ENCODE measurements around the gene SLX4.

Gene SLX4

DNA sequence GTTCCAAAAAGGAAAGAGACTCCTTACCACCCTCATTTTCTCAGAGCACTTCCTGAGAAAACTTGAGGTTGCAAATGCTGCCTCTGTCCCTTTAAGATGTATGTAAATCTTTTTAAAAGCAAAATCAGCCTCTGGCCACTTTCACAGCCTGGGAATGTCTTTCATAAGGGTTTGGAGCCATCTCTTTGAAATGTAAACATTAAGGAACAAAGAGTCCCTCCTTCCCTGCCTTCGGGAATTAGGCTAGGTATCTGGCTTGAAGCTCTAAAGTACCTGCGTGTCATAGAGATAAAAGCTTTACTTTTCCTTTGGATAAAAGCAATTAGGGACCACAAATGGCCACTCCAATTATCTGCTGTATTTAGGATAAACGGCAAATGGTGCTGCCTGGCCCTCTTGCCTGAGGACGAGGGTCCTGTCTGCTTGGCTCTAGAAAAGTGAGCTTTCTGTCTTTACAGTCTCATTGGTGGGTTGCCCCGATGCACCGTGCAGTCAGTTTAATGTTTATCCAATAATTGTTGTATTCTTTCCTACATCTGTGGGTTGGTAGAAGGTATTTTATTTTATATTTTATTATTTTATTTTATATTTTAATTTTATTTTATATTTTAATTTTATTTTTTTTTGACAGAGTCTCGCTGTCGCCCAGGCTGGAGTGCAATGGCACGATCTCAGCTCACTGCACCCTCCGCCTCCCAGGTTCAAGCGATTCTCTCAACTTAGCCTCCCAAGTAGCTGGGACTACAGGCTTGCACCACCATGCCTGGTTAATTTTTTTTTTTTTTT, 58.1 kb downstream of the SLX4 start:
- DNase-seq (ENCODE audit: low spot score) (no peak), FAIRE-seq (no peak)

DNA sequence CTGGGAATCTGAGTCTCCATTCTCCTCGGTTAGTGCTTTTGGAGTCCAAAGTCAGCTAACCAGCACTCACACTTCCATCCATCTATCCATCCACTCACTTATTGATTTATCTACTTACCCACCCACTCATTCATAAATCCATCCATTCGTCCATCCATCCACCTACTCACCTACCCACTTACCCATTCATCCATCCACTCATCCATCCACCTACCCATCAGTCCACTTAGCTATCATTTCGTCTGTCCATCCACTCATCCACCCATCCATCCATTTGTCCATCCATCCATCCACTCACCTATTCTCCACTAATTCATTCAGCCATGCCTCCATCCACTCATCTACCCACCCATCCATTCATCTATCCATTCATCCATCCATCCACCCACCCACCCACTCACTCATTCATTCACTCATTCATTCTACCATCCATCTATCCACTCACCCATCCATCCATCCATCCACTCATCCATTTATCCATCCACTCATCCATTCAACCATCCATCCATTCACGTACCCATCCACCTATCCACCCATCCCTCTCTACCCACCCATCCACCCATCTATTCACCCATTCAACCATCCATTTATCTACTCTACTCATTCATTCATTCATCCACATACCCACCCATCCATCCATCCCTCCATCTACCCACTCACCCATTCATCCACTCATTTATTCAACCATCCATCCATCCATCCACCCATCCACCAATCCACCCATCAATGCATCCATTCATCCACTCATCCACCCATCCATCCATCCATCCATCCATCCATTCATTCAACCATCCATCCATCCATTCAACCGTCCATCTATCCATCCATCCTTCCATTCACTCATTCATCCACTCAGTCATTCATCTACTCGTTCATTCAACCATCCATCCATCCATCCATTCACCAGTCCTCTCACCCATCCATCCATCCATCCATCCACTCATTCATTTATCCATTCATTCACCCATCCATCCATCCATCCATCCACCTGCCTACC, 60.3 kb downstream of the SLX4 start:
- DNase-seq (ENCODE audit: low spot score), result no peak
- no peak for FAIRE-seq

DNA sequence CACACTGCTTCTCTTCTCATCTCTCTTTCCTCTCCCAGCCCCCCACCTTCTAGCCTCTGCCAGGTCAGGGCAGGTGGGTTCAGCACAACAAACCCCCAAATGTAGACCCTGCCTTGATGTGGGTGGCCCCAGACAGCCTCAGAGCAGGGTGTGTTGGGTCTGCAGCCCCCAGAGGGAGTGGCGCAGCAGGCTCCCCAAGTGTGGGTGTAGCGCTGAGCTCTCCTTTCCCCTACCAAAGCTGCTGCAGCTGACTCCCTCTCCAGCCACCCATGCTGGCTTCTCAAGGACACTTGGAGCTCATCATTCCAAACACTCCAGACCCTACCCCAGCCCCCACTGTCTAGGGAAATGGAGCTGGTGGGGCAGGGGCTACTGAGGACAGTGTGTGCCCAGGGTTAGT, 61.5 kb downstream of the SLX4 start:
- no peak for DNase-seq (ENCODE audit: low spot score)
- FAIRE-seq, result no peak

DNA sequence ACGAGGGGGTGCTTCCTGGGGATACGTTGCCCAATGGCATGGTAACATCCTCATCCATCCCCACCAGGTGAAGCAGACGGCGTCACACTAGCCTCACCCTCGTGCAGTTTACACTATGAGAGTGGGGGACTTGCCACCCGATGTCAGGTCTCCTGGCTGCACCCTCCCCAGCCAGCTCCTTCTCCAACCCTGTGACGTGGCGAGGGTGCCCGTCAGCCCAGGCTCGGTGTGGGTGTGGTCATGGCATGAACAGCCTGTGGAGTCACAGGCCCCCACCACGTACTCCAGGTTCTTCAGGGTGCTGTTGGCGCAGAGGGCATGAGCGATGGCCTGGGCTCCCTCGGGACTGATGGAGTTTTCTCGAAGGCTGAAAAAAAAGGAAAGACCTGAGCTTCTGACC, 62.5 kb downstream of the SLX4 start:
- FAIRE-seq (no peak), DNase-seq (ENCODE audit: low spot score) (no peak)

DNA sequence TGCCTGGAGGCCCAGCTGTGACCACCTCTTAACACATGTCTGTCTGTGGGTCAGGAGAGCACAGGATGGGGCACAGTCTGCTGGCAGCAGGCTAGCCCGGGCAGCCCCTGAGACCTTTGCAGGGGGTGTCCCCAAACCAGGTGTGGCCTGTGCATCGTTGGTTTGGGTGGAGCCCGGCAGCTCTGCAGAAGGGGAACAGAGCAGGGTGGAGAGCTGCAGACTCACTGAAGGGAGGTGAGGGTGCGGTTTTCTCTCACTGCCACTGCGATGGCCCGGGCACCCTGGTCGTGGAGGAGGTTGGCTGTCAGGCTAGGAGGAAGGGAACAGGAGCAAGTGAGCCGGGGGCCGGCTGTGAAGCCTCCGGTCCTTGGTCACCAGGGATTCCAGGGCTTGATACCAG, 63.0 kb downstream of the SLX4 start:
- no peak for DNase-seq (ENCODE audit: low spot score)
- no peak for FAIRE-seq

DNA sequence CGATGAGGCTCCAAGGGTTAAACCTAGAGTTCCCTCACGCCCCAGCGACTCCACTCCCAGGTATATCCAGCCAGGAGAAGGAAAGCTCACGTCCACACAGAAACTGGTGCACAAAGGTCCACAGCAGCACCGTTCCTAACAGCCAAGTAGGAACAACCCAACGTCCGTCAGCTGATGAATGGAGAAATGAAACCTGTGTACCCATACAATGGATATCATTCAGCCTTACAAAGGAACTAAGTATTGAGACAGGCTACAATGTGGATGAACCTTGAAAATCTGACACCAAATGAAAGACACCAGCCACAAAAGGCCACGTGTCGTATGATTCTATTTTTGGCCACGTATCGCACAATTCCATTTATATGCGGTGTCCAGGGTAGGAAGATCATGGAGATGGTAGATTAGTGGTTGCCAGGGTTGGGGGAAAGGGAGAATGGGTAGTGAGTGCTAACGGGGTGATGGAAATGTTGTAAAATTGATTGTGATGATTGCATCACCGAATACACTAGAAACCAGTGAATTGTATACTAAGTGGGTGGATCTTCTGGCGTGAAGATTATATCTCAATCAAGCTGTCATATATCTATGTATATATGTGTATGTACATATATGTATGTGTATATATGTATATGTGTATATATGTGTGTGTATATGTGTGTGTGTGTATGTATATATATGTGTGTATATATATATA, 64.3 kb downstream of the SLX4 start:
- FAIRE-seq (no peak), DNase-seq (ENCODE audit: low spot score) (no peak)

- DNase-seq (ENCODE audit: low spot score) (no peak), FAIRE-seq (no peak)
Observed at GRCh38 chr16:3542601-3543373, 68.6 kb downstream of the SLX4 start.

DNA sequence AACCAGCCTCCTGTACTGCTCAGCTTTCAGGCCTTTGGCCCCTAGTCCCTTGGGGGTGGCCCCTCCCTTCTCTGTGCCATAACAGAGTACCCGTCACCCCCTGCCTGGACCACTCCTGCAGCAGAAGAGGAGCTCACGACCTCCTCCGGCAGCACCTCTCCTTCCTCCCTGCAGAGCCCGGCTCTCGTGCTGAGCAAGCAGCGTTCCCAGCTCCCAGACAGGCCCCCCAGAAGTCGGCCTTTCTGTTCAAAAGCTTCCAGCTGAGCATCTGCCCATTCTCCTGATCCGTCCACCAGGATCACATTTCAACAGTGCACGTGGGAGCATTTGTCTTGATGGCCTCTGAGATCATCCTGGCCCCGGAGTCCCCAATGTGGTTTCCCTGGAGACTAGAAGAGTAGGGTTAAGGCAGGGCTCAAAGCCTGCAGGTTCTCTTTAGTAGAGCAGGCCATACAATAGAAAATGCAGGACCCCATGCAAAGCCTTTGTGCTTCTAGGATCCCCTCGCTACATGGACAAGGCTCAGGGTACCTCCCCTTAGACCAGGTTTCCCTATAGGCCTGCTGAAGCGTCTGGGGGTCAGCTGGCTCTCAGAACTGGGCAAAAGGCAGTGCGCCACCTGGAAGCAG, 69.8 kb downstream of the SLX4 start:
- DNase-seq (ENCODE audit: low spot score), result no peak
- no peak for FAIRE-seq

DNA sequence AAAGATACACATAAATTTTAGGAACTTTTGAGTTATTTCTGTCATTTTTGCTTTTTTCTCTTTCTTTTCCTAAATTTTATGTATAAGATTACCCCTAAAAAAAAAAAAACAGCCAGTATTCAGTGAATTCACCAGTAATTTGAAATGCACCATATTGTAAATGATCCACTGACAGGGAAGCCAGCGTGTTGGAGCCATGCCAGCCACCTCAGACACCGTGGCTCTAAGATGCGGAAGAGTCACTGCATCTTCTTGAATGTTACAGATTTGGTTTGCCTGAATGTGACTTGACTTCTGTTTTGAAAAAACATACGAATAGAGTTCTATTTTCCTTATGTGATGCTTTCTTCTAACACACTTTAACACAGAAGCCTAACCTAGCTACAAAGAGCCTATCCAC, 73.2 kb downstream of the SLX4 start:
- DNase-seq (ENCODE audit: low spot score) (no peak), FAIRE-seq (no peak)

- FAIRE-seq (no peak), DNase-seq (ENCODE audit: low spot score) (no peak)
Observed at GRCh38 chr16:3536851-3537250, 74.6 kb downstream of the SLX4 start.

DNA sequence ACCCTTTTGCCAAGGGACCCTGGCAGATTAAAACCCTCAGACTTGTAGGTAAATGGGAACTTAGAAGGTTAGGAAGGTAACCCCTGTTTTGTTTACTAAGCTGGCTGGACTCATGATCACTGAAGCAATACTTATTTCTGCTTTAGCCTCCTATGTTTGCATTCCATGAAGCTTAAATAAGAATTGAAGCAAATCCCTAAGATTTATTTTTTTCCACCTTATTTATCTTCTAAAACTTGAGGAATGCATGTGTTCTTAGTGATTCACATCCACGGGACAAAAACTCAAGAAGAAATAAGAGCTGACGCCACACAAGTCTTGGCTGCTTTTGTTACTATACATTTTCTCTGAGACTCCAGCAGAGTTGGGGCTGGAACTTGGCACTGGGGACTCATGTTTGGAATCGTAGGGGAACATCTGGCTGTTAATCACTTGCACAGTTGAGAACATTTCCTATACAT, 75.1 kb downstream of the SLX4 start:
- FAIRE-seq, result no peak
- DNase-seq (ENCODE audit: low spot score), result no peak

- DNase-seq (ENCODE audit: low spot score), result no peak
- FAIRE-seq, result no peak
Observed at GRCh38 chr16:3534126-3534525, 77.3 kb downstream of the SLX4 start.

GRCh38 chr16:3532741-3533140, 78.7 kb downstream of the SLX4 start:
- DNase-seq (ENCODE audit: low spot score) (no peak), FAIRE-seq (no peak)
